Activated CD4-positive, alpha-beta T cell treated with anti-CD3 and anti-CD28 coated beads for 36 hours (primary cell): ENCODE measurements around the gene FEN1. TPM values are rescaled to one million over a fixed set of nuclear protein-coding genes. Genes with fewer than 3 reads are reported as not detected.

Experiments used
- ATAC-seq: fragments of 200-7000 bp; cut with Tn5 transposase; one replicate; pipeline ENCODE4 v1.10.0; 2021; ENCODE audit warnings: mild to moderate bottlenecking, moderate library complexity
- CTCF ChIA-PET: fragments of 350-600 bp; sonication (Branson Sonifier 250); formaldehyde crosslinking; loops from one replicate; lab custom pipeline; 2021; ENCODE audit warnings: antibody characterized with exemption; lab: Charles Lee
- POLR2A ChIA-PET: fragments of 350-600 bp; sonication (Branson Sonifier 250); formaldehyde crosslinking; loops from one replicate; lab custom pipeline; 2021; ENCODE audit warnings: antibody characterized with exemption, inconsistent platforms; lab: Charles Lee
- DNase-seq: peaks from one replicate; pipeline ENCODE4 v3.0.0-alpha.2; 2020
- H3K27ac Mint-ChIP-seq: one replicate; pipeline ENCODE4 v1.8.0; 2021; ENCODE audit warnings: mixed read lengths
- H3K27me3 Mint-ChIP-seq: one replicate; pipeline ENCODE4 v1.8.0; 2021; ENCODE audit warnings: mixed read lengths
- H3K36me3 Mint-ChIP-seq: one replicate; pipeline ENCODE4 v1.8.0; 2021; ENCODE audit warnings: low read depth, mixed read lengths
- H3K4me1 Mint-ChIP-seq: one replicate; pipeline ENCODE4 v1.8.0; 2021; ENCODE audit warnings: mixed read lengths
- H3K4me3 Mint-ChIP-seq: one replicate; pipeline ENCODE4 v1.8.0; 2021; ENCODE audit warnings: mild to moderate bottlenecking, moderate library complexity, mixed read lengths
- H3K9me3 Mint-ChIP-seq: one replicate; pipeline ENCODE4 v1.8.0; 2021; ENCODE audit warnings: low read depth, mixed read lengths
- intact Hi-C, 2 experiments: fragments of 100-400 bp; cut with DNase I in 1 of 2; cut with micrococcal nuclease in 1 of 2; formaldehyde crosslinking; loops; one replicate each; pipeline versions ENCODE4 v1.14.2 to v1.15.1; 2022 to 2024; cut with DNase I, micrococcal nuclease
- total RNA-seq, 2 experiments: library from RNA; stranded (reverse); gene quantifications; one replicate each; pipeline ENCODE4 v1.2.3, GENCODE V29; 2021

The FEN1 gene
- total RNA-seq, 2 experiments from 2014 or later: 70.0 to 108 TPM

DNA sequence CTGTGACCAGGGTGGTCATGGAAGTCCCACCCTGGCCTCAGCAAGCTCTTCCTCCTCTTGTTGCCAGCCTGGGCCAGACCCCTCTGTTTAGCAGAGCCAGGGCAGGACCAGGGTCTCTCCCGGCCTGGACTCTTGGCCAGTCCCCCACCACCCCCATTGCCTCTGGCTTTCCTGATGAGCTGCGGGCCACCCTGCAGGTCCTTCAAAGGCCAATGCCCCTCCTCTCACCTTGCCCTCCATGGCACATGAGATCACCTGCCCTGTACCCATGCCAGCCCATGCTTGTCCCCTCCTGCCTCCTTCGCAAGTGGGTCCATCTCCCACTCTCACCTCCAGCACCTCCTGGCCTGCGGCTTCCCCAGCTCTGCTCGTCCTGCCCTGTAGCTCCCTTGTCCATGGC, 45.8 kb downstream of the FEN1 start:
- no peaks in the 10 kb centered on the region for H3K9me3 Mint-ChIP-seq
- ChIA-PET CTCF (no interaction called here), POLR2A (no interaction called here)
- H3K36me3 Mint-ChIP-seq: peaks cover 18% of the 10 kb centered on the region
- H3K27ac Mint-ChIP-seq: no peak overlapping the region
- ATAC-seq (no peak), DNase-seq (no peak)
- H3K4me1 Mint-ChIP-seq: peaks cover 22% of the 10 kb centered on the region
- no peaks in the 10 kb centered on the region for H3K27me3 Mint-ChIP-seq
- intact Hi-C loops: no loop called here
- no peak overlapping the region for H3K4me3 Mint-ChIP-seq

DNA sequence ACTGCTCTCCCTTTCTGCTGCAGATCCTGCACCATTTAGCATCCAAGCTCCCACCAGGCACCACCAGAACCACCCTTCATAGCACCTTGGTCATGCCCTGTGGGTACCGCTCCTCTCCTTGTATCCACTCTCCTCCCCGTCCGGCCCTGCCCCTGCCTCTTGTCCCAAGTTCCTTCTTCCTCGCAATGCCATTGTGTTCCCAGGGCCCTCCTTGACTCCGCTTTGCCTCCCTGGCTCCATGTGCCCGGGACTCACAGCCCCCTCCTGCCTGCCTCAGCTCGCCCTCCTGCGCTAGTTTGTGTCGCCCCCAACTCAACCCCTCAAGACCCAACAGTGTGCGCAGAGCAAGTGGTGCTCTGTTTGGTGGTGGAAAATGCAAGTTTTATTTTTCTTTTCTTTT, 46.2 kb downstream of the FEN1 start:
- H3K36me3 Mint-ChIP-seq: peaks cover 14% of the 10 kb centered on the region
- CTCF ChIA-PET: interaction anchor here (1.1 kb wide), 1 partner anchor 42 kb away, joined by 3 read pairs; no protein-coding TSS in a partner anchor
- H3K27me3 Mint-ChIP-seq: no peaks in the 10 kb centered on the region
- H3K4me3 Mint-ChIP-seq: no peak overlapping the region
- intact Hi-C loops: no loop called here
- POLR2A ChIA-PET: no interaction called here
- H3K9me3 Mint-ChIP-seq: no peaks in the 10 kb centered on the region
- ATAC-seq (no peak), DNase-seq (no peak)
- H3K4me1 Mint-ChIP-seq: peaks cover 18% of the 10 kb centered on the region
- H3K27ac Mint-ChIP-seq: no peak overlapping the region

DNA sequence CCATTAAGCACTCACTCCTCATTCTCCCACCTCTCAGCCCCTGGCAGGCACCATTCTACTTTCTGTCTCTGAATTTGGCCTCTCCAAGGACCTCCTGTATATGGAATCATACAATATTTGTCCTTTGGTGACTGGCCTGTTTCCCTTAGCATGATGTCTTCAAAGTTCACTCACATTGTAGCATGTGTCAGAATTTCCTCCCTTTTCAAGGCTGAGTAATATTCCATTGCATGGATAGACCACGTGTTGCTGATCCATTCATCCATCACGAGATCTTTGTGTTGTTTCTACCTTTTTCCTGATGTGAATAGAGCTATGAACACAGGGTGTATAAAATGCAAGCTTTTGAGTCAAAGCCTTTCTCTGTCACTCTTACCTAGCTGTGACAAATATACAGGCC, 47.0 kb downstream of the FEN1 start:
- Mint-ChIP-seq H3K27me3 (no peaks in the 10 kb centered on the region), H3K4me3 (no peak overlapping the region), H3K36me3 (peaks cover 13% of the 10 kb centered on the region), H3K4me1 (peaks cover 10% of the 10 kb centered on the region), H3K27ac (no peak overlapping the region), H3K9me3 (no peaks in the 10 kb centered on the region)
- intact Hi-C loops: no loop called here
- ChIA-PET POLR2A (no interaction called here), CTCF (interaction anchor here (0.9 to 1.5 kb wide), 3 partner anchors 9 to 242 kb away, joined by 3 to 4 read pairs (median 3); no protein-coding TSS in a partner anchor)
- DNase-seq: no peak
- ATAC-seq: no peak

DNA sequence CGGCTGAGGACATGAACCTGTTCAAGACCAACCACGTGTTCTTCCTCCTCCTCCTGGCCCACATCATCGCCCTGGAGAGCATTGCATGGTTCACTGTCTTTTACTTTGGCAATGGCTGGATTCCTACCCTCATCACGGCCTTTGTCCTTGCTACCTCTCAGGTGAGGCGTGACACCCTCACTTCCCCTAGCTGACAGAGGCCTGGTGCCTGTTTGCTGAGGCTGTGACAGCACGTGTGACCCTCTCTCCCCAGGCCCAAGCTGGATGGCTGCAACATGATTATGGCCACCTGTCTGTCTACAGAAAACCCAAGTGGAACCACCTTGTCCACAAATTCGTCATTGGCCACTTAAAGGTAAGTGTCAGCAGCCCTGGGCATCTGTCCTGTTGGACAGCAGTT, 47.7 kb downstream of the FEN1 start:
- ChIA-PET CTCF (interaction anchor here (0.7 to 1.5 kb wide), 3 partner anchors 10 to 242 kb away, joined by 3 to 4 read pairs (median 3); no protein-coding TSS in a partner anchor), POLR2A (no interaction called here)
- Mint-ChIP-seq H3K27ac (no peak overlapping the region), H3K36me3 (peaks cover 13% of the 10 kb centered on the region), H3K9me3 (no peaks in the 10 kb centered on the region), H3K4me3 (no peak overlapping the region), H3K4me1 (peaks cover 5% of the 10 kb centered on the region), H3K27me3 (no peaks in the 10 kb centered on the region)
- intact Hi-C loops: no loop called here
- ATAC-seq: no peak
- DNase-seq: no peak

DNA sequence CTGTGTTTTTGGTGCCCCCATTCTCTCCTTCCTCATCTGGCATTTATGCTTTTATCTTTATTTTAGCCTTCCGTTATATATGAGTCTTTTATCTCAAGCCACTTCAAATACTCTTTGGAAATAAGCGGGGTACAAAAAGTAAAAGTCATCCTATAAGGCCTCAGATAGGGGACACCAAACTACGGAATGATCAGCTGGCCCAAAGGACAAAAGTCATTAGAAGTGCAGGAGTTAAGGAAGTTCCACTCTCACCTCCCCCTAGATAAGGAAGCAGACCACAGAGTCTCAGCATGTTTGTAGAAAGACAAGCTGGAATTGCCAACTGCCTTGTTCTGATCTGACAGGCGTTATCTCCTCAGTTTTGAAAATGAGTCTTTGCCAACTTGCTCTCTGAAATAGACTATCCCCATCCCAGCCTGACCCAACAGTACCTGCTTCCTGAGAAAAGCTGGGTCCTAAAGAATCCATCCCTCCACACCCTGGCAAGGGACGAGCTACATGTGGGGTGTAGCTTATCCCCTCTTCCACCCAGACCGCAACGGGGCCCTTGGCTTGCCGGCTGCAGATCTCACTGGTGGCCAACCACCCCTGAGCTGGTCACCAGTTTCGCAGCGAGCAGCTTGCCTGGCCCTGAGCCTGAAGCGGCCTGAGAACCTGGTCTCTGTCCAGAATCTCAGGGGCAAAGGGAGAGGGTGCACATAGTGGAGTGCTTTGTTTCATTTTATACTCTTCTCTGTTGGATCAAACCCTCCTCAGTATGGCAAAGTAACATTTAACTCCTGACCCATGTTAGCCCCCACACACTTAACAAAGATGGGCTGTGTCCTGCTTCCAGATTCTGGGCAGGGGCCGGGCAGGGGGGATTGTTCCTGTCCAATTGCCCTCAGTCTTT, 49.2 kb downstream of the FEN1 start:
- intact Hi-C loops: no loop called here
- H3K27me3 Mint-ChIP-seq: no peaks in the 10 kb centered on the region
- H3K4me3 Mint-ChIP-seq: no peak overlapping the region
- H3K4me1 Mint-ChIP-seq: no peaks in the 10 kb centered on the region
- ChIA-PET CTCF (interaction anchor here (0.8 kb wide), 1 partner anchor 539 kb away, joined by 3 read pairs; no protein-coding TSS in a partner anchor), POLR2A (interaction anchor here (0.6 kb wide), 1 partner anchor 214 kb away, joined by 8 read pairs; no protein-coding TSS in a partner anchor)
- DNase-seq: no peak
- no peak for ATAC-seq
- H3K27ac Mint-ChIP-seq: no peak overlapping the region
- H3K9me3 Mint-ChIP-seq: no peaks in the 10 kb centered on the region
- H3K36me3 Mint-ChIP-seq: peaks cover 14% of the 10 kb centered on the region

DNA sequence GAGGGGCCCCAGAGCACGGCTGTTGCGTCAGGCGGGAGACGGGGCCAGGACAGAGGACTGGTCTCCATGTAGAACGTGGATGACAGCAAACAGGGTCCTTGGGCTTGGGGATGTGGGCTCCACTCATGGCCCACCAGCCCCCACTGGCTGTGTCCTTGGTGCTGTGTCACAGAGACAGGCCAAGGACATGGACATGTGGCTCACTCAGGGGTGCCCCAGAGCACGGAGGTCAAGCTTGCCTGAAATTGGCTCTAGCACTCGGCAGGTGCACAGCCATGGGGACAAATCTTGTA, 49.8 kb downstream of the FEN1 start:
- Mint-ChIP-seq H3K27me3 (no peaks in the 10 kb centered on the region), H3K27ac (no peak overlapping the region), H3K36me3 (peaks cover 16% of the 10 kb centered on the region), H3K4me3 (no peak overlapping the region), H3K4me1 (no peaks in the 10 kb centered on the region), H3K9me3 (no peaks in the 10 kb centered on the region)
- ChIA-PET POLR2A (no interaction called here), CTCF (no interaction called here)
- no peak for DNase-seq
- intact Hi-C loops: no loop called here
- no peak for ATAC-seq

DNA sequence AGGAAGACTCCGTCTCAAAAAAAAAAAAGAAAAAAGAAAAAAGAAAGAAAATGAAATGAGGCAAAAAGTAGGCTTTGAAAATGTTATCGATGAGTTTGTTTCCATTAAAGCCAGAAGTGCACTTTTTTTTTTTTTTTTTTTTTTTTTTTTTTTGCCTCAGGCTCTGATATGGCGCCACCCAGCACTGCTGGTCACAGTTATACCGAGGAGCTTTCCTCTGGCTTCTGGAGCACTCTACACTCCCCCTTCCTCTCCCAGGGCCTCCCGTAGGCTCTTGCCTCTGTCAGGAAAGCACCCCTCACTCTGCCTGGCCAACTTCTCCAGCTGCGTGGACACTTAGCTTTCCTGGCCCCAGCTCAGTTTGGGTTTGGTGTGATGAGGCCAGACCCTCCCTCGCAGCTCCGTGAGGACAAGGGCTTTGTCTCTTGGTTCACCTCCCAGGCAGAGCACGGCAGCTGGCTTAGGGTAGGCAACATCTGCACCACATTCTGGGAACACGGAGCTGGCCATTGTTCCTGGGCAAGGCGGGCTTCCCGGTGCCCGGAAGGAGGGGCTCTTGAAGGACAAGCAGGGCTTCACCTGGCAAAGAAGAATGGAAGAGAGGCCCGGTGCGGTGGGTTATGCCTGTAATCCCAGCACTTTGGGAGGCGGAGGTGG, 52.3 kb downstream of the FEN1 start:
- H3K27ac Mint-ChIP-seq: no peak overlapping the region
- no peak overlapping the region for H3K4me3 Mint-ChIP-seq
- ATAC-seq: no peak
- H3K9me3 Mint-ChIP-seq: no peaks in the 10 kb centered on the region
- H3K36me3 Mint-ChIP-seq: peaks cover 16% of the 10 kb centered on the region
- no peaks in the 10 kb centered on the region for H3K27me3 Mint-ChIP-seq
- no peaks in the 10 kb centered on the region for H3K4me1 Mint-ChIP-seq
- POLR2A ChIA-PET: interaction anchor here (0.6 kb wide), 1 partner anchor 43 kb away, joined by 3 read pairs; no protein-coding TSS in a partner anchor
- no peak for DNase-seq
- CTCF ChIA-PET: no interaction called here
- intact Hi-C loops: no loop called here

DNA sequence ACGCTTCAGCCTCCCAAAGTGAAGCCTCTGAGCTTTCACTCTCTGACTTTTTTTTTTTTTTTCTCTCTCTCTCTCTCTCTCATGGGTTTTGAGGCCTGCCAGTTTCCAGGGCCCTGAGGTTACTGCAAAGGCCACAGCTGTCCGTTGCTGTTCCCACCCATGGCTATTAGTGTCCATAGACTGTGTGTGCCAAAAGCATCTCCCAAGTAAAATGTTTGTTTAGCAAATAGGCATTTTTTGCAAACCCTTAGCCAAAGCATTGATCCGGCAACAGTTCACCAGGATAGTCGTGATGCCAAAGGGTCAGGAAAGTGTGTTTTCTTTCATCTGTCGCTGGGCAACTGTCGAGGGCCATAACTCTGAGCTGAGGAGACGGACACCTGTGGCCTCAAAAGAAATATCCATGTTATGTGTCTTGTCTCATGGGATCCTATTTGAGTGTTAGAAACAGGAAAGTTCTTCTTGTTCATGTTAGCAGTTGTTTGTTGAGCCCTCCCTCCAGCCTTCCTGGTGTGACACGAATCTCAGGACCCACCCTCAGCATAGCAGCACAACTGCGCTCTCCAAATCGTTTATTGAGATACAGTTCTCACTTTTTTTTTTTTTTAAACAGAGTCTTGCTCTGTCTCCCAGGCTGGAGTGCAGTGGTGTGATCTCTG, 53.8 kb downstream of the FEN1 start:
- ChIA-PET CTCF (no interaction called here), POLR2A (no interaction called here)
- Mint-ChIP-seq H3K9me3 (no peaks in the 10 kb centered on the region), H3K27me3 (no peaks in the 10 kb centered on the region), H3K27ac (no peak overlapping the region), H3K4me3 (no peak overlapping the region), H3K36me3 (peaks cover 9% of the 10 kb centered on the region), H3K4me1 (no peaks in the 10 kb centered on the region)
- no peak for ATAC-seq
- intact Hi-C loops: no loop called here
- no peak for DNase-seq

Other genes starting within 250 kb of the FEN1 start
- under 1 TPM in 1 of 2 experiments, not detected in 1; 0.04 TPM for gene SYT7, start 211.8 kb upstream of the FEN1 start, total RNA-seq
- gene DAGLA, start 112.5 kb upstream of the FEN1 start, total RNA-seq: under 1 TPM; 0.09 to 0.14 TPM
- under 1 TPM; 0.25 to 0.57 TPM for gene MYRF, start 40.3 kb upstream of the FEN1 start, total RNA-seq
- gene TMEM258, start 312 bp upstream of the FEN1 start, total RNA-seq: 100 to 1,000 TPM; 172 to 176 TPM
- gene FADS1, start 24.1 kb downstream of the FEN1 start, total RNA-seq: 10 to 100 TPM; 18.9 to 23.7 TPM
- gene FADS2, start 35.4 kb downstream of the FEN1 start, total RNA-seq: 10 to 100 TPM; 51.0 to 58.4 TPM
- 10 to 100 TPM in 1 of 2 experiments, 1 to 10 TPM in 1; 7.2 to 10.1 TPM for gene FADS3, start 98.6 kb downstream of the FEN1 start, total RNA-seq
- under 1 TPM in 1 of 2 experiments, not detected in 1; 0.09 TPM for gene RAB3IL1, start 124.7 kb downstream of the FEN1 start, total RNA-seq
- under 1 TPM; 0.37 to 0.65 TPM for gene BEST1, start 157.4 kb downstream of the FEN1 start, total RNA-seq
- 100 to 1,000 TPM; 777 to 914 TPM for gene FTH1, start 174.7 kb downstream of the FEN1 start, total RNA-seq